ENCODE data around the gene TTLL5.

TTLL5 gene

DNA sequence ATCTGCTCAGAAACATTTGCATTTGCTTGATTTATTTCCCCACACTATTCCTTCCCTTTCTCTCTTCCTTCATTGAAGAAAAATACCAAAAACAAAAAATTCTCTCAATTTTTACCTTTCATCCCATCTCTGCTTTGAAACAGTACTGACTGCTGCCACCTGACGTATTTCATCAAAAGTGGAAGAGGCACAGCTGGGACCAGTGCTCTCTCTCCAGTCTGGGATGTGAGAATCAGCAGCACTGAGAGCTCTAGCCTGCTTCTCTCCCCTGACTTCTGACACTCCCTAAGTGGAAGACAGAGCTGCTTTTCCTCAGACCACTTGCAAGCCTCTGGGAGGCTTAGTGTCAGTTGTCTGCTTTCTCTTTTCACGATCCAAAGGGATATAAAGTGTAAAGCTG, 36.9 kb downstream of the TTLL5 start:
- DNase-seq (ENCODE audit: low read depth) = no peak

DNA sequence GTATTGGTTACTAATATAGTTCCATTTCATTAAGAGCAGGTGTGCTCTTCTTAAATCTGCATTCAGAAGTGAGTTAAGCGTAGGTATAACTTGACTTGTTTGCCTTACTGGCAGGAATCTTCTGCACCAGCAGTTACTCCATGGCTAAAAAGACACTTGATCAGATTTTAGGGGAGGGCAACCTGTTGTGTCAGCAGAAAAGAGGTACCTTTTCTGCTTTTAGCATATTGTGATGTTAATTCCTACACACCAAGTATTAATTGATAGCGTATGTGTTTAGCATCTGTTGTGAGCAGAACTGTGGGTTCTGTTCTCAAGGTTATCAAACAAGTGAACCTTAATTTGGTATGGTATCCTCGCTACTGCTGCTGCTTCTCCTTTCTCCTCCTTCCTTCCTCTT, 38.3 kb downstream of the TTLL5 start:
- DNase-seq (ENCODE audit: low read depth) = no peak

DNA sequence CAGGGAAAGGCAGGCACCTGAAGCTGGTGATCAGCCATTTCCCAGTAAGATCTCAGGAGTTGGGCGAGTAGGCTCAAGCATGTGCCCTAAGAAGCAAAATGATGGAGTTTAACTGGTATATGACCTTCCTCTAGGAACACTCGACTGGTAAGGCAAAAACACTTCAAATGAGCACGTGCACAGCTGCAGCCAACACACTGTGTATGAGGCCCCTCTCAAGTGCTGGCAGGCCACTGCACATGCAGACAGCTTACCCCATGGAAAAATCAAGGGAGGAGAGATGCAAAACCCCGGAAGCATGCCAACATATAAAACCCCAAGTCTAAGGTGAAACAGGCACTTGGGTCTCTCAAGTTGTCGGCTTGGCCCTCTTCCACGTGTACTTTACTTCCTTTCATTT, 39.2 kb downstream of the TTLL5 start:
- DNase-seq (ENCODE audit: low read depth) = no peak

DNA sequence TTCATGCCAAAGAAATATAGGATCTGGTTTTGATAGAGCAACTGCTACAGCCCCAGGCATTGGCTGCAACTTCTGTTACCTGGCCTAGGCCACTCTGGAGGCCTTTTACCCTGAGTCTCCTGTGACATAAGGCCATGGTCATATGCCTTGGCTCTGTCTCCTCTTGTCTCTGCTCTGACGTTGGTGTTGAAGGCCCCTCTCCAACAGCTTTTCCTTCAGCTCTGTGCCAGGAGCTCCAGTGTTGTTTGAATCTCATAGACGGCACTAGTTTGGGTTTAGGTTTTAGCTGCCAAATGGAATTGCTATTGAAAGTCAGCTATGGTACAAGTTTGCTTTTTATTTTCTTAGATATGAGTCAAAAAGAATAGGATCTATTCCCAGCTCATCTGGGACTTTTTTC, 41.1 kb downstream of the TTLL5 start:
- no peak for DNase-seq (ENCODE audit: low read depth)

DNA sequence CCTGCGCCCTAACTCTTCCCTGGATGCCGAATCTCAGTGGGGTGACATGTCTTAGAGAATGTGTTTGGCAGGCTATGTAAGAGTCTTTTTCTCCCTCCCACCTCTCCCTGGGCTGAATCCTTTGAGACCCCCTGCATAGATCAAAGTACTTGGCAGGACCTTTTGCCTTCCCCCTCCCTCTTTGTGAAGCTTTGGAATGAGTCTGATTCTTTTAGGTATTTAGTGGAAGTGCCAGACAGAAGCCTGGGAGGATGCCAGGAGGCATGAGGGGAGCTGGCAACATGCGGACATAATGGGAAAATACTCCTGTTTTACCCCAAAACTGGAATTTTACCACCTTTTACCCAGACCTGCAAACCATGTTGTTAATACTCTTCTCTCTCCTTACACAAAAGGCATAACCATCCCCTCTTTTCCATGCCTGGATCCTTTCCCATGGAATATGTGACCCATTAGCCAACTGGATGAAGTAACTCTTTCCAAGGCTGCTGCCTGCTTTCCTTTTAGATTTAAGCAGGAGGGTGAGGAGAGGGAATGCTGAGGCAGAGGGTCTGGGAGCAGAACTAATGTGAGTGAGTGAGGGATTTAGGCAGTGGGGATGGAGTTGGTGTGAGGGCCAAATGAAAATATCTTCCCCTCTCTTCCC, 41.7 kb downstream of the TTLL5 start:
- DNase-seq (ENCODE audit: low read depth) = no peak

DNA sequence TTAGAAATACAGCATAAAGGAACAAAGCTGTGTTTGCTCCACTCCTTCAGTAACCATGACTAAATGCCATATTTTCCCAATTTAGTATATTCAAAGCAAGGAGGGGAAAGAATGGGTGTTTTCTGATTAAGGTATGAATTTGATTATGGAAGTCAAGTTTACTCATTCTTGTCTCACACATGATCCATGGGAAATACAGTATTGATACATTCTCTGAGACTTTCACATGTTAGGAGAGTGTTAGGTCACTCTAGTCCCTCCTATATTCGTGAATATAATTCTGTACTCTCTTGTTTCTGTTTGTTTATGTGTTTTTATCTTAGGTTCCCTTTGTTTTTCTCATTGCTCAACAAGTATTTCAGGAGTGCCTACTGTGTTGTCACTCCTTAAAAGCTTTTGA, 42.4 kb downstream of the TTLL5 start:
- DNase-seq (ENCODE audit: low read depth) = no peak

DNA sequence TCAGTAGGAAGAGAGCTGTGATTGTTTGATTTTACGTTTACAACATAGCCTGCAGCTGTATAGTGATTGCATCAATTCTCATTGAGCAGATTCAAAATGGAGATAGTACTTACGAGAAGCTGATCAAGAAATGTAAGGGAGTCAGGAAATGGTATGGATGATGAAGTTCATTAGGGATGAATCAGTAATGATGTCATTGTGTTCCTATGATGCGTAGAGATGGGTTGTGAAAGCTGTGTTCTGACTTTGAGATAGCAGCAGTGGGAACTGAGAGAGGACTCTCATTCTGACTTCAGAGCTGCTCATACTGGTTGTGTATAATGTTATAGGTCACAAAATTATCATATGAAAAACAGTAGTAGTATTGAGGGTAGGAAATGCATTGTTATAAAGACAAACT, 44.0 kb downstream of the TTLL5 start:
- no peak for DNase-seq (ENCODE audit: low read depth)

DNA sequence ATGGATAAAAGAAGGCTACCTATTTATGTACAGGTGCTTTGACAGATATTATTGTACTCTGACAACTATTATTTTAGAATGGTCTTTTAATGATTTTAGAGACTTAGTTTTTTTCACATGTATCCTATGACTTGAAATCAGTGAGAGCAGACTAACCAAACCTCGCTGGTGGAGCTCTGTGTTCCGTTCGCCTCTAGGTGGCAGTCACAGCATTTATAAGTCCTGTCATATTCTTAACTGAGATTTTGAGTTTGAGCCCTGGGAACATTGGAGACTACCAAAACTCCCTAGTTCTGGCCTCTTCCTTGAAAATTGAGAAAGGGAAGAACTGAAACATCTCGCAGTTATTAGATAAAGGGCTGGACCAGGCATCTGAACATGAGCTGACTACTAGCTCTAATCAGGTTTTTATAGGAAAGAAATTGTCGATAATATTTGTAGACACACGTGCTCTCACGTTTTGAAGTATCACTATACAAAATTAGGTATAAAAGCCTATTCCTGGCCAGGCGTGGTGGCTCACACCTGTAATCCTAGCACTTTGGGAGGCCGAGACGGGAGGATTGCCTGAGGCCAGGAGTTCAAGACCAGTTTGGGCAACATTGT, 48.3 kb downstream of the TTLL5 start:
- DNase-seq (ENCODE audit: low read depth) = peak; percentile 8

DNA sequence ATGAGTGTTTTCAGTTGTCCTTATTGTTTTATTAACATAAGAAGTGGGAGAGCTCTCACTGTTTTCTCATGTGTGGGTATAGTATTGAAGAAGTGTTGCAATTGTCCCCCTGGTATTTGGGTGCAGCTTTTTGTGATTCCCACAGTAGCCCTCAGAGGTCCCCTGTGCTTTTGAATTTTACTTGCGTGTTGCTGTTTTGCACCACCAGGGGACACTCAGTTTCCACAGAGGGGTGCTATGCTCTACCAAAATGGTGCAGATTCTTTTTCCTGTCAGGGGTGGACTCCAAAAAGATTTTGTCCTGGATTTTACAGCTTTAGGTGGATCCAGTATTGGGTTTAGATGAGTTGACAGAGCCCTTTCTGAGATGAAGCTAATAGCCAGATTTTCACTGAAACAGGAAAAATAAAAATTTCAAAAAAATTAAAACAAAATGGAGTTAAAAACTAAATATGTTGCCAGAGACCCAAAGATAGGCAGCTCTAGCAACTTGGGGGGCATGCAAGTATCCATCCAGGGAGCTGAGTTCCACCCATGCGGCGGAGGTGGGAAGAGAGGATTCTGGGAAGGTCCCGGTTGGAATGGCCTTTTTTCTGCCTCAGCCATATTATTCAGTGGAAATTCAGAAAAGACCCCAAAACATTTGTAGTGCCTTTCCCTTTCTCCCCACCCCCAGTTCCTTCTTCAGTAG, 50.2 kb downstream of the TTLL5 start:
- no peak for DNase-seq (ENCODE audit: low read depth)

DNA sequence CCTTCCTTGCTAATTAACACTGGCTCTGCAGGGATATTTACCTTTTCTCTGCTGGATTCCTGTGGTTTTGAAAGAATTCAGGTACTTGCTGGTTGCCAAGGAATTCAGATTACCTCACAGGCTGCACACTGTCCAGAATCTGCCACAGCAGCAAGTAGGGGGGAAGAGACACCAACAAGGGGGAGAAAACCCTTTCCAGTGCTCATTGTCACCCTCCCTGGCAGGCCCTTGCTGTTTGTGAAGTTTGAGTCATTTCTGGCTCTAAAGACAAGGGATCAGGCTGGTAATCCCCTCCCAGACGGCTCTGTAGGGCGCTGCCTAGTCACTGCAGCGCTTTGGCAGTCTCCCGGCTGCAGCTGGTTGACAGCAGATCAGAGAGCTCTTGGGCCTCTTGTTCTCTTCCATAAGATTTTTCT, 50.8 kb downstream of the TTLL5 start:
- DNase-seq (ENCODE audit: low read depth) = no peak

DNA sequence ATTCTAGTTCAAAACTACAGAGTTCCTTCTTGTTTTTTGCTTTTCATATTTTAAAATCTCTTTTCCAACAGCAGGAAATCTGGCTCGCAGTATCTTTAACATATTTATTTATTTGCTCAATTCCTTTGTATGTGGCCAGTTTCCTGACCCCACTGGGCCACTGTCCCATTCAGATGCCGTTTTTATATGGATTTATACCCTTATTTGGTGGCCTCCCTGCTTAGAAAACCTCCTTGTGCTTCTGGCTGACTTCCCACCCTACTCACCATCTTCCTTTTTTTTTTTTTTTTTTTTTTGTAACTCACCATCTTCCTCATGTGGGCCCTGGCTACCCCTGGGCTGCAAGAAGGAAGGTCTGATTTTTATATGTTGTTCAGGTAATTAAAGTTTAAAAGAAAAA, 53.9 kb downstream of the TTLL5 start:
- DNase-seq (ENCODE audit: low read depth) = no peak

DNA sequence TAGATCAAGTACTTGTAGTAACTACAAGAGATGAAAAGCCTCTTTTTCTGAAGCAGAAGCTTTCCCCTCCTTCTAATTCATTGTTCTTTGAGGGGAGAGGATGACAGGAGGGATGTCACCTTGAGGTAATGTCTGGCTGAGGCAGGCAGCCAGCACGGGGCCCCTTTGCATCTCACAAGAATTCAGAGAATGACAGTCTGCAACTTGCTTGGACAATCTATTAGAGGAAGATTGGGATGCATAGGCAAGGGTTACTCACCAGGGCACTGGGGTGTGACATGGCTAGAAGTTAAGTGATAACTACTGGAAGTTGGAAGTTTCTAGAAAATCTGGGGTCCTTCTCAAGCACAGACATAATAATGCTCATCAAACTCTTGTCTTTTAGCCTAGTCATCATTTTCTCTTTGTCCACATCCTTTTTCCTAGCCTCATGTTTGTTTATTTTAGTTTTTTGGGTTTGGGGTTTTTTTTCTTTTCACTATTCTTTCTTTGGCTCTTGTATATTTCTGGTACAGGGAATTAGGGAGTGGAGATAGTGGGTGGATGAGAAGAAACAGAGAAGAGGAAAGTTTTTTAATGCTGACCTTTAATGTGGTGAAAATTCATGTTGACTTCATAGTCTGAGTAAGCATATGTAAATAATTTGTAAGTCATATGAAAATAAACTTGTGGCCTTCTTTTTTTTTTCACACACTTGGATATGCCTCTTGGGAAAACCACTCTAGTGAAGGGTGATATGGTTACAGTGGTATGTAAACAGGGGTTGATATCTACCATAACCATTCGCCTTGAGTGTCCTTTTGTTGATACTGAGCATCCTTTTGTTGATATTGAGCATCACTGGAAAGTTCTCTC, 55.1 kb downstream of the TTLL5 start:
- no peak for DNase-seq (ENCODE audit: low read depth)

DNA sequence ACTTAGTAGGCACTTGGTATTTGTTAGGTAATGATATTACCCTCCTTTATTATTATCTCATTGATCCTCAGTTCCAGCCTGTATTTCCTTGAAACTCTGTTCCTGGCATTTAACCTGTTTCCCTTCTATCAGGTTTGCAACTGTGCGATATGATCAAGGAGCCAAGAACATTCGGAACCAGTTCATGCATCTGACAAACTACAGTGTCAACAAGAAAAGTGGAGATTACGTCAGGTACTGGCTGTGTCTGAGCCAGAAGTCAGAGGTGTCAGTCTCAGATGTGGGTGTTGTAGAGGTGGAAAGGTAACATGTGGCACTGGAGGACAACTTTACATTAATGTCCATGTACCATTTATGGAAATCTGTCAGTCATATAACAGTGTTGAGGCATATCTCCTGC, 56.7 kb downstream of the TTLL5 start:
- DNase-seq (ENCODE audit: low read depth) = no peak

DNA sequence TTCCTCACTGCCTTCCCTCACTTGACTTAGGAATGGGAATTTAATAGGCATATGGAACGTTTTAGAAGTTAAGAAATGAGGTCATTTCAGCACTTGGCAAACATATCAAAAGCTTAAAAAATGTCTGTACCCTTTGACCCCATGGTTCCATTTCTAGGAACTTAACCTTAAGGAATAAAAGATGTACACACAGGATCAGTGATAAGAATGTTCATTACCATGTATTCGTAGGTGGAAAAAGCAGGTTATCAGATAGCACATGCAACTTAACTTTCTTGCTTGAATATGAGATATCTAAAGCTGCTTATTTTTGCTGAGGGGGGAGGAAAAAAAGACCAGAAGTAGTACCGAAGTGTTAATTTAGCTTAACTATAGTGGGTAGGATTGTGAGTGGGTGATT, 57.2 kb downstream of the TTLL5 start:
- DNase-seq (ENCODE audit: low read depth) = no peak

DNA sequence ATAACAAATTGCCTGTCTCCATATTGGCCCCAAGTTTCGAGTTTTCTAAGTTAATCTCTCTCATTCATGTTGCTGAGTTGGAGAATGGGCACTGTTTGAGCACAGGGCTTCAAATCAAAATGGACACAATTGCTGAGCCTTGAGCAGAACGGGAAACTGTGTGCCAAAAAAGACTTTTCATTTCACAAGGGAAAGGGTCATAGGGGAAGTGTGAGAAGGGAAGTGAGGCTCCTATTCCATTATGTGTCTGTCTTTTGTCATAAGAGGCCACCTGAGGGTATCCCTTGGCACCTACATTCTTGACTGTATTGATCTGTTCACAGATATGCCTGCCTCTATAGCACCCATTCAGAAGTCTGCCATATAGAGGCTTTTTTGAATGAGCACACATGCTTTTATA, 59.1 kb downstream of the TTLL5 start:
- no peak for DNase-seq (ENCODE audit: low read depth)

DNA sequence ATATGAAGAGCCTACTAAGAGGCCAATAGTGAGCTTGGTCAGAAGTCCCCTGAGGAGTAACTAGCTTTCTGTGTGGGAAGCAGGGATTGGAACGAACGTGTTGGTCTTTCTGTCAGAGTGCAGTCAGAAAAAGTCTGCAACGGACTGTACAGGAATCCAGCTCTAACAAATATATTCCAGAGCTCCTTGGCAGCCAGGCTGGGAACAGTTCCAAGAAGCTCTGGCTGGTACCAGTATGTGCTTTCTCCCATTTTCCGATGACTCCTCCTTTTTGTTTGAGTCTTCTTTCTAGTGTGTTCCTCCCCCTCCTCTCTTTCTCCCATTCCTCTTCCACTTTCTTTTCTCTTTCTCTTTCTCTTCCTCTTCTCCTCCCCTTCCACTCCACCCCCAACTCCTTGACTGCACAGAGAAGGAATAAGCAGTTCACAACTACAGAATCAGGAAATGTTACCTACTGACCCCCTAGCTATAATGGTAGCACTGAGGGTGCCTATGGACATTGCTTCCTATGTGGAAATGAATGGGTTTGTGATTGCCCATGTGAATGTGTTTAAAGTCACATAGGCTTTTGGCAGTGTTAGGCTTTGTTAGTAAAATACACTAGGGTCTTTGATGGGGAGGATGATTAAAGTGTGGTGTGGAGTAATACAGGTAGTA, 59.9 kb downstream of the TTLL5 start:
- DNase-seq (ENCODE audit: low read depth) = no peak

DNA sequence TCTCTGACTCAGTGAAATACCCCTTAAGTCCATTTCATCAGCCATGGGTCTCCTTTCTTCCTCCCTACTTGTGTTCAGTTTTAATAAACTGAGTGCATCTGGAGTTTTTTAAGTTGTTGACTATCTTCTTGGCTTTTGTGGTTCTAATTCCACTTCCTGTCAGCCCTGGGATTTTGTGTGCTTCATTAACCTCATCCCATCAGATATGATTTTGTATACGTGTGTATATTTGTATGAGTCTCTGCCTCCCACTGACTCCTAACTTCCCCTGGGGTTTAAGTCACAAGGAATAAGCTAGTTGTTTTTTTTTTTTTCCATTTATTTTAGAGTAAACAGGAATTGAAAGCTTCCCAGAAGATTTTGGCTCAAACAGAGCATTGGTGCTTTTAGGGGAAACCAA, 62.7 kb downstream of the TTLL5 start:
- DNase-seq (ENCODE audit: low read depth) = no peak

DNA sequence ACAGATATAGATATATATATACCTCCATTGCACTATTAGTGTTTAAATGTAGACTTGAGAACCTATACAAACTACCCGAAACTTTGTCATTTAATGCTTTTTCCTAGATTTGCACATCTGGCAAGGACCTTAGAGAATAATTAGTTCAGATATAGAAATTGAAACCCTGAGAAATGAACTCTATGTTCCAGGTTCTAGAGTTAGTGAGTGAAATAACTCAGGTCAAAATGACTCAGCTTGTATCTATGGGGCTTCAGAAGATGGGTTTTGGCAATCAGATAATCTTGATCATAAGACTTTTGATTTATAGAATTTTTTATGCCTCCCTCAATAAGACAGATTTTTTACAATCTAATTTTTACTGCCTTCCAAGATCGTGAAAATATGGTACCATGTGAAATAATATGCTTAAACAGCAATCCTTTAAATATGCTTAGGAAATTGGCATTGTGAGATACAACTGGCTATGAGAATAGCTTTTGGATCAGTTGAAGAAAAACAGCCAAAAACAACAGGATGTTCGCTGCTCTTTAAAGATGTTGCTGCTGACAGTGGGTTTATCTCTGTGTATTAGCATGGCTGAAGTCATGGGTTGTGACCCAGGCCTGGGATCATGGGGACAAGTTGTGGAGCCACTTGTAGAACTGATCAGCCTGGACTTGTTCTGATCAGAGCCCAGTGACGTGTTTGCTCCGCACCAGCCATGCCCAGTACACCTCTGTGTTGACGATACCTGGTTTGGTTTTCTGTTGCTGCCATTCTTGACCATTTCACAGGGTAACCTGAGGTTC, 63.6 kb downstream of the TTLL5 start:
- DNase-seq (ENCODE audit: low read depth) = no peak

DNA sequence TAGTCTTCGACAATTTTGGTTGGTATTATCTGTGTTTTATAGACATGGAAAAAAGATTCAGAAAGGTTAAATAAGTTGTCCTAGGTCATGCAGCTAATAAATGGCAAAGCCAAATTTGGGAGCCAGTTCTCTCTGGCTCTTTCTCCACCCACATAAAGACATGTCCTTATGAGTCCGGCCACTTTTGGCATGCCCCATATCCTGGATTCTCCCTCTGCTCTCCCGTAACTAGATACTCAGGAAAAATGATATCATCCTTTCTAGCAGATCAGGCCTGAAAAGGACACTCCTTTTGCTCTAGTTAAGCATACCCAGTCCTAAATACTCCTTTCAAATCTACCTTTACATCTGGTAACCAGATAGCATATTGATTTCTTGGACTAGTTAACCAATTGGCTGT, 64.4 kb downstream of the TTLL5 start:
- DNase-seq (ENCODE audit: low read depth) = no peak

DNA sequence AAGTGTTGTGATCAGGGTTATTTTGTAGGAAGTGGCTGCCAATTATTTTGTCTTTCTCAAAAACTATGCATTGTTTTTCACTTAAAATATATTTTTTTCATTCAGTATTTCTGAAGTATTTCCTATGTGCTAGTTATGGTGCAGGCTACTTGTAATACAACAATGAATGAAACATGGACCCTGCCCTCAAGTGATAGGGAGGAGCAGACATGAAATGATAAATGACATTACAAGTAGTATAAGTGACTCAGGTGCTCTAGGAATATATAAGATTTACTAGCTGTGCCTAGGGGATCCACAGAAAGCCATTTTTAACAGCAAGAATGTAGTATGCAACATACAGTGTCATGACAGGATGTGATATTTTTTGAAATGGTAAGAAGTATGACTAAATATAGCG, 65.3 kb downstream of the TTLL5 start:
- no peak for DNase-seq (ENCODE audit: low read depth)

DNA sequence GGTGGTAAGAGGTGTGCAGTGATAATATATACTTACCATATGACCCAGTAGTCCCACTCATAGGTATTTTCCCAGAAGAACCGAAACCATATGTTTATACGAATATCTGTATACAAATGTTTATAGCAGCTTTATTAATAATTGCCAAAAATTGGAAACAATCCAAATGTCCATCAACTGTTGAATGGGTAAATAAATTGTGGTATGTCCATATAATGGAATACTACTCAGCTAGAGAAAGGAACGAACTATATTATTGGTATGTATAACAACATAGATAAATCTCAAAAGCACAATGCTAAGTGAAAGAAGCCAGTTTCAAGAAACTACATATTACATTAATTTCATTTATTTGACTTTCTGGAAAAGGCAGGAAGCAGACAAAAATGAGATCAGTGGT, 66.1 kb downstream of the TTLL5 start:
- no peak for DNase-seq (ENCODE audit: low read depth)

DNA sequence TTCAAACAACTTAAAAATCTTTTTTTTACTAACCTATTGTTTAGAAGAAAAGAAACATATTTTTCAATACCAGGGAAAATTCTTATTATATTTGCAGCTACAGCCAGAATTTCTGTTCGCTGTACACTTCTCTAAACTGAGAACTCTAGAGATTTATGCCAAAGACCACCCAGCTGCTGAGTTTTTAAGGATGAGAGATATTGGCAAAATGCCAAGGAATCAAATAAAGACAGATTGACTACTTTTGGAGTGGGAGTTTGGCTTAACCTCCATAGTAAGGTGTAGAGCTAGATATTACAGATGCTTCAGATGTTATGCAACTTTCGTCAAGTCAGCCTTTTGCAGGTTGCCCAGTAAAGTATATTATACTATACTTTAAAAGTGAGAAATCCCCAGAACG, 71.8 kb downstream of the TTLL5 start:
- no peak for DNase-seq (ENCODE audit: low read depth)
